HepG2 (cell line): ENCODE data around the gene UGT1A4.

Experiments used
- HCFC1 ChIP-seq: fragments of 150-350 bp; IDR thresholded peaks from 2 replicates; pipeline ENCODE4 v1.6.1; 2014; ENCODE audit warnings: low read depth, low read length
- KLF13 ChIP-seq: sonication (generic); formaldehyde crosslinking; IDR thresholded peaks from 2 replicates; pipeline ENCODE4 v1.4.0; 2020; ENCODE audit warnings: mild to moderate bottlenecking, missing genetic modification reagents

DNA sequence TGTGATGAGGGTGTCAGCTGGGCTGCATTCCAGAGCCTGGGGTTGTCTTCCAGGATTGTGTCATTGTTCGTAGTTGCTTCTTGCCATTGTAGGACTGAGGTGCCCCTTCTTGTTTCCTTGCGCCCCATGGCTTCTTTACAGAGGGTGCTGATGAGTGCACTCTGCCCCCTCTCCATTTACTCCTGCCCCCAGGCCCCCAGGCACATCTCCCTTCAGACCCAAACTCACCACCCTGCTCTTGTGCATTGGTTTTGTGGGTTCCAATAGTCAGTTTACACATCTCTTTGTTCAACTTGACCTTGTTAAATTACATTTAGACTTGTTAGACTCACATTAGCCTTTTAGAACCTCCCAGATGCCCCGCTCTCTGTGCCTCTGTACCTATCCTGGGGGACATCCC is 102.7 kb downstream of the UGT1A4 start:
- TF ChIP-seq HCFC1 = no peak
- no peak for TF ChIP-seq KLF13 (CRISPR knock-in tag)
